IMR-90 (cell line): Measurements from ENCODE around the gene RSPH3. TPM values are rescaled to one million over a fixed set of nuclear protein-coding genes. Genes with fewer than 3 reads are reported as not detected.

Experiments
- ATAC-seq: fragments of 200-7000 bp; cut with Tn5 transposase; 2 replicates; pipeline ENCODE4 v1.9.1; 2020; ENCODE audit warnings: low read depth, mild to moderate bottlenecking, moderate library complexity
- BruUV-seq: library from RNA; stranded (reverse); fragments of 400-500 nt; replicated peaks from 2 replicates; lab custom pipeline; 2021; lab: Mats Ljungman, UMichigan
- CTCF ChIA-PET: fragments of 300-600 bp; formaldehyde crosslinking; extraction: SDS; loops from one replicate; lab custom pipeline; 2021; ENCODE audit warnings: antibody characterized with exemption; lab: Yijun Ruan, JAX
- POLR2A ChIA-PET: fragments of 300-600 bp; sonication (Branson Sonifier 250); formaldehyde crosslinking; loops from one replicate; lab custom pipeline; 2022; ENCODE audit warnings: antibody characterized with exemption; ENCODE audit not compliant: unreplicated experiment; lab: Charles Lee
- DNase-seq: peaks from one replicate; pipeline ENCODE4 v3.0.0; 2013
- H2AFZ ChIP-seq: replicated peaks from 2 replicates; pipeline ENCODE3; 2013; ENCODE audit warnings: low read length, mild to moderate bottlenecking; ENCODE audit not compliant: poor library complexity
- H2AK5ac ChIP-seq: 2 replicates; pipeline ENCODE4 v1.6.1; 2013; ENCODE audit warnings: low read depth, low read length, inconsistent platforms
- H2AK9ac ChIP-seq: replicated peaks from 2 replicates; pipeline ENCODE3; 2013; ENCODE audit warnings: mild to moderate bottlenecking, low read depth, low read length, moderate library complexity; ENCODE audit not compliant: poor library complexity
- H2BK120ac ChIP-seq: 2 replicates; pipeline ENCODE4 v1.6.1; 2013; ENCODE audit warnings: low read depth, low read length, inconsistent platforms
- H2BK15ac ChIP-seq: 3 replicates; pipeline ENCODE4 v1.6.1; 2013; ENCODE audit warnings: low read depth, low read length, inconsistent platforms
- H2BK20ac ChIP-seq: 2 replicates; pipeline ENCODE4 v1.6.1; 2013; ENCODE audit warnings: low read depth, mild to moderate bottlenecking, inconsistent platforms, low read length, moderate library complexity
- H2BK5ac ChIP-seq: 2 replicates; pipeline ENCODE4 v1.6.1; 2013; ENCODE audit warnings: mild to moderate bottlenecking, low read depth, low read length, inconsistent platforms; ENCODE audit not compliant: poor library complexity, severe bottlenecking
- H3K14ac ChIP-seq: replicated peaks from 2 replicates; pipeline ENCODE4 v1.6.1; 2013; ENCODE audit warnings: low read depth, low read length, inconsistent platforms
- H3K18ac ChIP-seq: 2 replicates; pipeline ENCODE4 v1.6.1; 2013; ENCODE audit warnings: low read depth, low read length, control low read depth
- H3K23ac ChIP-seq: 2 replicates; pipeline ENCODE4 v1.6.1; 2013; ENCODE audit warnings: low read depth, low read length, inconsistent platforms
- H3K27ac ChIP-seq: 2 replicates; pipeline ENCODE4 v1.5.1; 2013; ENCODE audit warnings: mild to moderate bottlenecking, control low read depth, low read length; ENCODE audit not compliant: insufficient read depth
- H3K27me3 ChIP-seq: 2 replicates; pipeline ENCODE4 v1.6.1; 2013; ENCODE audit warnings: low read length; ENCODE audit not compliant: control insufficient read depth, insufficient read depth
- H3K36me3 ChIP-seq: 2 replicates; pipeline ENCODE4 v1.6.1; 2013; ENCODE audit warnings: low read length, mixed read lengths; ENCODE audit not compliant: control insufficient read depth, insufficient read depth
- H3K4ac ChIP-seq: 2 replicates; pipeline ENCODE4 v1.6.1; 2013; ENCODE audit warnings: low read depth, low read length, inconsistent platforms
- H3K4me1 ChIP-seq: 2 replicates; pipeline ENCODE4 v1.6.1; 2013; ENCODE audit warnings: low read length, mixed read lengths; ENCODE audit not compliant: control insufficient read depth, insufficient read depth
- H3K4me2 ChIP-seq: 2 replicates; pipeline ENCODE4 v1.6.1; 2013; ENCODE audit warnings: low read depth, mild to moderate bottlenecking, control low read depth, low read length, moderate library complexity
- H3K4me3 ChIP-seq: 2 replicates; pipeline ENCODE4 v1.5.1; 2013; ENCODE audit warnings: low read depth, mild to moderate bottlenecking, control low read depth, low read length, moderate library complexity; ENCODE audit not compliant: insufficient read depth
- H3K56ac ChIP-seq: 2 replicates; pipeline ENCODE4 v1.6.1; 2013; ENCODE audit warnings: low read length, inconsistent platforms; ENCODE audit not compliant: insufficient read depth; ENCODE audit errors: extremely low read depth
- H3K79me1 ChIP-seq, 2 experiments: 2 replicates each; pipeline ENCODE4 v1.6.1; 2013; ENCODE audit warnings: low read length in 2 of 2, inconsistent platforms in 1 of 2, low read depth in 1 of 2
- H3K9ac ChIP-seq: 2 replicates; pipeline ENCODE4 v1.6.1; 2013; ENCODE audit warnings: low read depth, low read length, control low read depth
- H3K9me1 ChIP-seq: 2 replicates; pipeline ENCODE4 v1.6.1; 2013; ENCODE audit warnings: low read length, inconsistent platforms; ENCODE audit not compliant: insufficient read depth
- H3K9me3 ChIP-seq: 2 replicates; pipeline ENCODE4 v1.6.1; 2013; ENCODE audit warnings: low read length; ENCODE audit not compliant: control insufficient read depth, insufficient read depth
- H4K20me1 ChIP-seq: 2 replicates; pipeline ENCODE4 v1.6.1; 2013; ENCODE audit warnings: low read length, inconsistent platforms; ENCODE audit not compliant: insufficient read depth
- H4K5ac ChIP-seq: 2 replicates; pipeline ENCODE4 v1.6.1; 2013; ENCODE audit warnings: mild to moderate bottlenecking, low read depth, low read length, control low read depth
- H4K8ac ChIP-seq, 2 experiments: 2 replicates each; pipeline ENCODE4 v1.6.1; 2013; ENCODE audit warnings: low read depth in 2 of 2, low read length in 2 of 2, control low read depth in 1 of 2, inconsistent platforms in 1 of 2
- H4K91ac ChIP-seq: 2 replicates; pipeline ENCODE4 v1.6.1; 2013; ENCODE audit warnings: low read depth, low read length, inconsistent platforms; ENCODE audit not compliant: insufficient read depth
- BHLHE40 ChIP-seq: fragments of 150-350 bp; IDR thresholded peaks from 2 replicates; pipeline ENCODE4 v1.6.1; 2016; ENCODE audit warnings: mild to moderate bottlenecking, low read depth, low read length
- CEBPB ChIP-seq: IDR thresholded peaks from 2 replicates; pipeline ENCODE4 v1.6.1; 2012; ENCODE audit warnings: low read depth, low read length, improper control_type of control experiment
- ELK1 ChIP-seq: fragments of 150-350 bp; IDR thresholded peaks from 2 replicates; pipeline ENCODE4 v1.6.1; 2016; ENCODE audit warnings: low read depth, mild to moderate bottlenecking, low read length, moderate library complexity, borderline replicate concordance
- FOS ChIP-seq: fragments of 150-350 bp; IDR thresholded peaks from 2 replicates; pipeline ENCODE4 v1.6.1; 2016; ENCODE audit warnings: low read depth, low read length
- MAFK ChIP-seq: IDR thresholded peaks from 2 replicates; pipeline ENCODE4 v1.6.1; 2012; ENCODE audit warnings: low read depth, low read length, improper control_type of control experiment
- MAZ ChIP-seq: IDR thresholded peaks from 2 replicates; pipeline ENCODE4 v1.6.1; 2012; ENCODE audit warnings: low read depth, mild to moderate bottlenecking, low read length, improper control_type of control experiment, moderate library complexity, borderline replicate concordance
- NFE2L2 ChIP-seq: fragments of 150-350 bp; IDR thresholded peaks from 2 replicates; pipeline ENCODE4 v1.6.1; 2016; ENCODE audit warnings: low read depth, mild to moderate bottlenecking, low read length
- POLR2A ChIP-seq: IDR thresholded peaks from 2 replicates; pipeline ENCODE4 v1.6.1; 2012; ENCODE audit warnings: mild to moderate bottlenecking, low read depth, low read length
- RCOR1 ChIP-seq: IDR thresholded peaks from 2 replicates; pipeline ENCODE4 v1.6.1; 2012; ENCODE audit warnings: mild to moderate bottlenecking, low read length, improper control_type of control experiment; ENCODE audit not compliant: insufficient replicate concordance
- RFX5 ChIP-seq: IDR thresholded peaks from 2 replicates; pipeline ENCODE4 v1.8.0; 2012; ENCODE audit warnings: low read depth, mild to moderate bottlenecking, low read length, moderate library complexity
- SMC3 ChIP-seq: fragments of 150-350 bp; IDR thresholded peaks from 2 replicates; pipeline ENCODE4 v1.6.1; 2016; ENCODE audit warnings: low read depth, mild to moderate bottlenecking, antibody characterized with exemption, low read length, moderate library complexity
- USF2 ChIP-seq: fragments of 150-350 bp; IDR thresholded peaks from 2 replicates; pipeline ENCODE4 v1.6.1; 2017; ENCODE audit warnings: mild to moderate bottlenecking, antibody characterized with exemption, low read length, low read depth
- WGBS, 2 experiments: methylation state at CpG; one replicate each; pipeline versions ENCODE4 v1.1.5 to v1.1.7; 2013; ENCODE audit warnings: missing lambda C conversion rate in 2 of 2; ENCODE audit not compliant: insufficient read length in 1 of 2; ENCODE audit errors: extremely low coverage in 2 of 2; 5-methylcytosine and 5-hydroxymethylcytosine counted together
- dilution Hi-C: fragments of 300-500 bp; cut with HindIII; formaldehyde crosslinking; loops from one replicate; pipeline ENCODE4 v1.14.3; 2018; ENCODE audit warnings: low sequenced_read_pairs; ENCODE audit not compliant: unreplicated experiment
- in situ Hi-C: fragments of 300-500 bp; cut with MboI; formaldehyde crosslinking; loops from 3 replicates; pipeline ENCODE4 v1.14.3; 2019; ENCODE audit warnings: low sequenced_read_pairs, inconsistent platforms, mixed read lengths
- intact Hi-C: fragments of 100-400 bp; cut with micrococcal nuclease; formaldehyde crosslinking; loops from 2 replicates; pipeline ENCODE4 v1.10.0; 2022
- polyA plus RNA-seq, 3 experiments: library from polyadenylated mRNA; depleted of rRNA; stranded (reverse); fragments of >200 nt; gene quantifications; 2 replicates each; pipeline ENCODE4 v1.2.3, GENCODE V29; 2012; ENCODE audit warnings: low replicate concordance in 1 of 3
- total RNA-seq: library from RNA; depleted of rRNA; stranded (reverse); fragments of >200 nt; gene quantifications from 2 replicates; pipeline ENCODE4 v1.2.3, GENCODE V29; 2012

Gene RSPH3
- total and polyA plus RNA-seq, 2 of the 4 experiments (the other 2 are of a cell fraction): 1.7 to 3.0 TPM

- Histone ChIP-seq H3K79me1 (no peaks in the 10 kb centered on the region), H4K20me1 (no peaks in the 10 kb centered on the region), H2BK120ac (no peak overlapping the region), H2AK5ac (no peak overlapping the region), H2BK15ac (no peak overlapping the region), H3K4ac (no peak overlapping the region), H3K18ac (no peak overlapping the region), H3K9me1 (no peaks in the 10 kb centered on the region), H3K4me3 (no peak overlapping the region), H3K9me3 (no peaks in the 10 kb centered on the region), H3K27me3 (no peaks in the 10 kb centered on the region; the same call in 1 of the 2 replicates), H3K36me3 (no peaks in the 10 kb centered on the region), H3K23ac (no peak overlapping the region), H2BK5ac (no peak overlapping the region), H4K8ac (no peak overlapping the region), H3K27ac (no peak overlapping the region), H4K5ac (no peak overlapping the region), H2AFZ (no peak overlapping the region), H3K9ac (no peak overlapping the region), H3K4me2 (no peak overlapping the region), H3K4me1 (no peaks in the 10 kb centered on the region), H4K91ac (no peak overlapping the region), H2AK9ac (no peak overlapping the region), H3K56ac (no peak overlapping the region), H3K14ac (no peak overlapping the region), H2BK20ac (no peak overlapping the region)
- ChIA-PET CTCF (interaction anchor here (1.1 kb wide), 1 partner anchor 12 kb away, joined by 3 read pairs; no protein-coding TSS in a partner anchor), POLR2A (no interaction called here)
- in situ Hi-C loops (no loop called here), dilution Hi-C loops (no loop called here), intact Hi-C loops (no loop called here)
- no peak for ATAC-seq
- no peak for TF ChIP-seq CEBPB
- TF ChIP-seq USF2: no peak
- no peak for TF ChIP-seq NFE2L2
- no peak for TF ChIP-seq POLR2A
- no peak for TF ChIP-seq MAFK
- TF ChIP-seq RCOR1: no peak
- no peak for TF ChIP-seq RFX5
- no peak for TF ChIP-seq SMC3
- no peak for TF ChIP-seq ELK1
- TF ChIP-seq FOS: no peak
- TF ChIP-seq MAZ: no peak
- no peak for TF ChIP-seq BHLHE40
- DNase-seq: no peak
- WGBS, 2 experiments: no CpG with 5 or more reads among the region's 2 CpGs
- no TSS peak for BruUV-seq
Measured at GRCh38 chr6:158942349-158942748, 57.7 kb downstream of the RSPH3 start.
